Left forelimb (tissue), 1 donor: Measurements from ENCODE around the gene CST1.
"Not testable (repeated sequence)": the region's sequence is repeated elsewhere in the genome, so short reads cannot be mapped to it uniquely, and the experiment has no call there.

Source experiments
- DNase-seq: peaks from one replicate; pipeline ENCODE4 v3.0.0-alpha.2; 2018; ENCODE audit warnings: low spot score

The CST1 gene, protein sequence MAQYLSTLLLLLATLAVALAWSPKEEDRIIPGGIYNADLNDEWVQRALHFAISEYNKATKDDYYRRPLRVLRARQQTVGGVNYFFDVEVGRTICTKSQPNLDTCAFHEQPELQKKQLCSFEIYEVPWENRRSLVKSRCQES

DNA sequence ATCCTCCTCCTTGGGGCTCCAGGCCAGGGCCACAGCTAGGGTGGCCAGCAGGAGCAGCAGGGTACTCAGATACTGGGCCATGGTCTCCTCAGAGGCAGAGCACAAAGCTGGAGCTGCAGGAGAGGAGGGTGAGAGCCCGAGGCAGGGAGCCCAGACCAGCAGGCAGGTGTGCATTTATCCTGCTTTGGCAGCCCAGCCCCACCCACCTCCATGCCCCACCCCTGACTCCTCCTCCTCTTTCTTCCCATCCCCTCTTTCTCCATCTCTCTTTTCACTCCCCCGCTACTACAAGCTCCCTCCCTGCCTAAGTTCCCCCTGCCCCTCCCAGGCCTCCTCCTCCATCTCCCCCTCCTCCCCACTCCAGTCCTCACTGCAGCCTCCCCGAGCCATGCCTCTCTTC lies at the start of gene CST1:
Gene CST1 (minus strand): TSS at position 150 of the 400 bp plus-strand sequence. CDS start 69 bp downstream, at position 81.
- DNase-seq = not testable (repeated sequence)

DNA sequence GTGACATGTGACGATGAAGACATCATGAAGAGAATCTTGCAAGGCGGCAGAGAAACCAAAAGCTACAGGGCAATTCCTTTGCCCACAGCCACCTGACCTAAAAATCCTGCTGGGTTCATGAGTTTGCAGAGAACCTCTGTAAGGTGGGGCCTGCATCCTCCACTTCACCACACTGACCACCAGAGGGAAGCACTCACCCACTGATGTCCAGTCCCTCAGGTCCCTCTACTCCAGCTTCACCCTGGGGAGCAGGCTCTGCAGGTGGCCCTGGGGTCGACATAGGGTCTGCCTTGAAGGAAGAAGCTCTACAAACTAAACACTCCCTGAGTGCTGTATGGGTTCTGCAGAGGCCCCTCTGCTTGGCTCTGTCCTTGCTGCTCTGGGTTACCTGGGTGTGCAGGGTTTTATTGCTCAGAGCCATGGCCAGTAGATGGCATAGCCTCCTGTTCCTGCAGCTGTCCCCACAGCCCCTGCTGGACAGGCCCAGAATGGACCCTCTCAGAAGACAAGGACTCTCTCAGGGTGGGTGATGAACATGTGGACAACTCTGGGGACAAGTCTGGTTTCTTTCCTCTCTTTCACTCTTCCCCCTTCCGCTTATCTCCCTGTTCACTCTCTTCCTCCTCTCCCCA lies 48.6 kb upstream of the CST1 start:
- not testable (repeated sequence) for DNase-seq

DNA sequence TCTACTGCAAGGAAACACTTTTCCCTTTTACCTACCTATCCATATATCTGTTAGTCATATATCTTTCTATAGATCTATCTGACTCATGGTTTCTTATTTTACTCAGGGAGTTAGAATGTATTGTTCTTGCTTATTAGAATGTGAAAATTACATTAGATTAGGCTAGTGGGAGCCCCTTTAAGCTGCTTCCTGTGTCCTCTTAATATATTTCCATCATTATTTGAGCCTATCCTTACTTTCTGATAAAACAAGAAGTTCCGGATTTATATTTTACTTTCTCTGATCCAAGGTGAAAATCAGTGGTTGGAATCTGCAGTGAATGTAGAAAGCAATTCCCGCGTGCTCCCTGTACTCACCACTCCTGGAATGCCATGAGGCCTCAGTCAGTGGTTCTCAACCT lies 44.8 kb upstream of the CST1 start:
- no peak for DNase-seq

DNA sequence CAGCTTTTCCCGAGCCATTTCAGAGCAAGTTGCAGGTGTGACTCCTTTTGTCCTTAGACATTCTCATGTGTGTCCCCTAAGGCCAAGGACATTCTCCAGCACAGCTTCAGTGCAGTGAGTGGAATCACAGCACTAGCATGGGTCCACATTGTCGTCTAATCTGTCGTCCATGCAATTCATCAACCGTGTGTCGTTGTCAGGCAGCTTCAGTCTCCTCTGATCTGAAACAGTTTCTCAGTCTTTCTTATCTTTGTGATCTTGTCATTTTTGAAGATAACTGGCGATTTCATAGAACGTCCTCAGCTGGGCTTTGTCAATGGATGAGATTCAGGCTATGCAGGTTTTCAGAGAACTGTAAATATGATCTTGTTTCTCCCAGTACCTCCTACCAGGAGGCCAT lies 44.1 kb upstream of the CST1 start:
- DNase-seq = no peak

DNA sequence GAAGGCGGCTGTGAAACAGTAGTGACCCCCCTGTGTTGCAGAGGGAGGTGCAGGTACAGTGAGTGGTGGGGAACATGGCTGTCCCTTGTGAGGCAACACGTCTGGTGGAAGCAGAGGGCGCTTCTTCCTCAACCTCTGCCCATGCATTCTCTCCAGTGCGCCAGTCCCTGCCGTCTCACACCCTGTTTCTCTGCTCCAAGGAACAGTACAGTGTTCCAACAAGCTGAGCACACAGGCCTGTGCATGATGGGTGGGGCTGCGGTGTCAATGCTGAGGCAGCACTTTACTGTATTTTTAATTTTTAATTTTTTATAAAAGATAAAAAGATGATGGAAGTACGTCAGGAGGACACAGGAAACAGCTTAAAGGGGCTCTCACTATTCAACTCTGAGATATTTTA lies 43.3 kb upstream of the CST1 start:
- no peak for DNase-seq

DNA sequence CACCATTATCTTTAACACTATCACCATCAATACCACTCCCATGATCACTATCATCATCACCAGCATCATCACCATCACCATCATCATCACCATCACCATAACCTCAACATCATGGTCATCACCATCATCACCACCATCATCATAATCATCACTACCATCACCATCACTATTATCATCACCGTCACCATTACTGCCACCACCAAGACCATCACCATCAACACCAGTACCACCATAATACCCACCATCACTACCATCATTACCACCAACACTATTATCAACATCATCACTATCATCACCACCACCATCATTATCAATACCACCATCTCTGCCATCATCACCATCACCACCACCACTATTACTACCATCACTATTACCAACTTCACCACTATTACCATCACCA lies 32.7 kb upstream of the CST1 start:
- no peak for DNase-seq

DNA sequence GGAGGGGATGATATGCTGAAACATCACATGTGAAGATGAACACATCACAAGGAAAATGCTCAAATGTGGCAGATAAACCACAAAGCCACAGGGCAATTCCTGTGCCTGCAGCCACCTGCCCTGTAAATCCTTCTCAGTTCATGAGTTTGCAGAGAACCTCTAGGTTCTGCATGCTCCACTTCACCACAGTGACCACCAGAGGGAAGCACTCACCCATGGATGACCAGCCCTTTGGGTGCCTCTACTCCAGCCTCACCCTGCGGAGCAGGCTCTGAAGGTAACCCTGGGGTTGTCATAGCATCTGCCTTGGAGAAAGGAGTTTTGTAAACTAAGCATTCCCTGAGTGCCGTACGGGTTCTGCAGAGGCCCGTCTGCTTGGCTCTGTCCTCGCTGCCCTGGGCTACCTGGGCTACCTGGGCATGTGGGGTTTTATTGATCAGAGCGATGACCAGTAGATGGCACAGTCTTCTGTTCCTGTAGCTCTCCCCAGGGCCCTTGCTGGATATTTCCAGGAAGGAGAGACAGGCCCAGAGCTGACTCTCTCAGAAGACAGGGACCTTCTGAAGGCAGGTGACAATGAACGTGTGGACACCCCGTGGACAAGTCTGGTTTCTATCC lies 31.7 kb upstream of the CST1 start:
- DNase-seq = no peak

DNA sequence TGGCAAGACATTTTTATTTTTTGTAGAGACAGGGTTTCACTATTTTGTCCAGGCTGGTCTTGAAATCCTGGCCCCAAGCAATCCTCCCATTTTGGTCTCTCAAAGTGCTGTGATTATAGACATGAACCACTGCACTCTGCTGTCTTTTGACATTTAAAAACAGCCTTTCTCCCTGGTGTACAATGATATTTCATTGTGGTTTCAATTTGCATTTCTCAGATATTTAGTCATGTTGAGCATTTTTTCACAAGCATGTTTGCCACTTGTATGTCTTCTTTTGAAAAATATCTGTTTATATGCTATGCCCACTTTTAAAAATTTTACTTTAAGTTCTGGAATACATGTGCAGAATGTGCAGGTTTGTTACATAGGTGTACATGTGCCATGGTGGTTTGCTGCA lies 27.9 kb upstream of the CST1 start:
- not testable (repeated sequence) for DNase-seq

DNA sequence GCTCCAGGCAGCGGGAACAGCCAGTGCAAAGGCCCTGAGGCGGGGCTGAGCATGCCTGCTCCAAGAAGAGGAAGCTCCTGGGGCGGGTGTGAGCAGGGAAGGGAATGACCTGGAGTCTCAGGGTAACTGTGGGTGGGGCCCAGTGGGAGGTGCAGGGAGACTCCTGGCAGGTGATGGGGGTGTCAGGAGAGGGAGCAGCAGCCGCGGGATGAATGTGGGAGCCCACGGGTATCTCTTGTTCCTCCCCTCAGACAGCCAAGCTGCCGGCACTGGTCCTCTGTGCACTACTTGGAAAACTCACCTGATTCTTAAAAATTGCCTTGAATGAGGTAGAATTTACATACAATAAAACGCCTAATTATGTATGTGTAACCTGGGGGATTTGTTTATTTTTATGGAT lies 26.6 kb upstream of the CST1 start:
- DNase-seq = not testable (repeated sequence)

DNA sequence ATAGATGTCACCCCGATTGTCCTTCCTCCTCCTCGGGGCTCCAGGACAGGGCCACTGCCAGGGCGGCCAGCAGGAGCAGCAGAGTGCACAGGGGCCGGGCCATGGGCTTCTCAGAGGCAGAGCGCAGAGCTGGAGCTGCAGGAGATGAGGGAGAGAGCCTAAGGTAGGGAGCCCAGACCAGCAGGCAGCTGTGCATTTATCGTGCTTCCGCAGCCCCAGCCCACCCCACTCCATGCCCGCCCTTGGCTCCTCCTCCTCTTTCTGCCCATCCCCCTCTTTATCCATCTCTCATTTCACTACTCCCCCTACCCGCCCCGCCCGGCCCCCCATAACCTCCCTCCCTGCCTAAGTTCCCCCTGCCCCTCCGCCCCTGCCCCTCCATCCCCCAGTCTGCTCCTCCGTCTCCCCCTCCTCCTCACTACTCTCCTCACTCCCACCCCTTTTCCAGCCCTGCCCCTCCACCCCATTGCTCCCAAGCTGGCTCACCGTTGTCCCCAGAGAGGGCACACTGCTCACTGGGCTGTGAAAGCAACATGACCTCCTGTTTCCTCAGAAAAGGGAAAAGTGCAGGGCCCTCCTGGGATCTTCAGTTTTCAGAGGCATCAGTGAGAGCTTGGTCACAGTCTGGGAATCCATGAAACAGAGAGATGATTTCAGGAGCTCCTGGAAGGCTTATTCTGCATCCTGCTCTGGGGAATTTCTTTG lies 25.5 kb upstream of the CST1 start:
- DNase-seq = no peak

DNA sequence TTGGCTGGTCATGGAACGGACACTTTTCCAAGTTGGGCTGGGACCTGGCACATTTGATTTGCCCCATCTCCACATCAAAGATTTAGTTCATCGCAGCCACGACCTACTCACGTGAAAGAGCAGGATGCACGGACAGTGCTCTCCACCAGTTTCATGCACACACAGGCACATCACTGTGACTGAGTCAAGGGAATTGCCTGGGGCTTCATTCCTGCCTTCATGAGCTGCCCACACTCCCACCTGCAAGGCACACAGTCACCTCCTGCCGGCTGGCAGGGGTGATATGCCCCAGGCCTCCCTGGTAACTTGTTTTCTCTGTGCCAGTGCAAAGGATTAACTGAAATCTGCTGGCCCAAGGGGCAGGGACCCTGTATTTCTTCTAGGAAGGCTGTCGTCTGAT lies 23.3 kb upstream of the CST1 start:
- no peak for DNase-seq

DNA sequence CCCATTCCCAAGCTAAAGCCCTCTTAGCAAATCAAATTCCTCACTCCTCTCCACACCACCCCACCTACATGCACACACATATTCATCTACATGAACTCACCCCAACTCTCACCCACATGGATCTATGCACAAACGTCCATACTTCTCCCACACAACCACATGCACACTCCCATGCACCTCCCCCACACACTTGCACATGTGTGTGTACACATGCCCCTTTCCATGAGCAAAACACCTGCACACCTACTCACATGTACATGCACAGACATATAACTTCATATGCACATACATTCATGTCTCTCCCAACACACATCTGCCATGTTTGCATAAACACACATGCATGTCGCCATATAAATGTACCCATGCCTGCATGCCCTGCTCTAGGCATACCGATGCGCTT lies 22.8 kb upstream of the CST1 start:
- DNase-seq = no peak

DNA sequence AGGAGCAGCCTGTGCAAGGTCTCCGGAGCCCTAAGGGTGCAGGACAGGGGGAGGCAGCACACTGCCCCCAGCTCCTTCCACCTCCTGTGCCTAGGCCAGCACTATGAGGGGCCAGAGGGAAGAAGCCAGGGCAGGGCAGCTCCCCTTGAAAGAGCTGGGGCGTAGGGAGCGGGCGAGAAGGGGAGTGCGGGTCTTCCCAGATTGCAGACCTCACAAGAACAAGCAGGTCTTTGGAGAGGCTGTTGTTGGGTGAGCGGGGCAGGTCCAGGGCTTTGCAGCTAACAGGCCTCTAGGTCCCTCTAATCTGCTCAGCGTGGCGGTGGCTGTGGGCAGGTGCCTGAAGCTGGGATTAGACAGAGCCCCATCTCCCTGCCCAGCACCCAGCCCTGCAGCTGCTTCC lies 22.4 kb upstream of the CST1 start:
- no peak for DNase-seq

DNA sequence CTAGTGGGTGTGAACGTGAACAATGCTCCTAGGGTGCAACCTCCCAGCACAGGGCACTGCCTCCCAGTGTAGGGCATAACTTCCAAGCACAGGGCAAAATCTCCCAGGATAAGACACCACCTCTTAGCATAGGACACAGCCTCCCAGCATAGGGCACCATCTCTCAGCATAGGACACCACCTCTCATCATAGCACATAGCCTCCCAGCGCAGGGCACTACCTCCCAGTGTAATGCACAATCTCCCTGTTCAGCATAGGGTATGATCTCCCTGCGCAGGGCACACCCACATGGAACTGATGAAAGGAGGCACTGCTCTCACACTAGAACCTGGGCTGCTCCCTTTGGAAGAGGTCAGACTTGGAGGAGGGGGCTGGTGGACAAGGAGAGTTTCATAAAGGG lies 21.3 kb upstream of the CST1 start:
- no peak for DNase-seq

DNA sequence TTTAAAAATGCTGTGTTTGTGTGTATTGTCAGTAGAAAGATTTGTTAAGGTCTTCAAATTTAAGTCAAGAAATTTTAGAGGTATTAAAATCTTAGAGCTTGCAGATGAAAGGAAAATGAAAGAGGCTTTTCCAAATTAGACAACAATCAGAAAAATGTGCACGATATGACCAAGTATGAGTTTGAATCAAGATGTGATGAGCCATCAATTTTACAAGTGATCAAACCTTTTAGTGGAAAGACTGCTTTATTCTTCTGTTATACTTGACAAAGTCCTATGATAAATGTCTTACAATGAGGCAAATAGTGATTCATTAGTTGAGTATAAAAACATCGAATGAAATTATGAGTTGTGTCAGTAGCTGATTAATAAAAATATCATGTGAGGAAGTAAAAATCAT lies 19.6 kb upstream of the CST1 start:
- no peak for DNase-seq

DNA sequence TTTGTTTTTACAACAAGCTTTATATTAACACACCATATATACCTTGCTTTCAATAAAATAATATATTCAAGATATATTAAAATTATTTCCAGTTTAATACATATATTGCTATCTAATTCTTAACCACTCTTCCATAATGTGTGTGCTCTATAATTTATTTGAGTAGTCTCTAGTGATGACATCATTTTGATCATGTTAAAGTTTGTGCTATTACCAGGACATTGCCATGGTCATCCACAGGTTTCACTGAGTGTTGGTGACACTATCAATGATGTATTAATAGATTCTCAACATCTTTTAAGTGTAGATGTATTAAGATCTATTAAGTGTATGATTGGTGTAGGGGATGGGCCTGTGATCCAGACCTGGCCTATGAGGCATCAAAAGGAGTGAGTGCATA lies 17.8 kb upstream of the CST1 start:
- DNase-seq = not testable (repeated sequence)

DNA sequence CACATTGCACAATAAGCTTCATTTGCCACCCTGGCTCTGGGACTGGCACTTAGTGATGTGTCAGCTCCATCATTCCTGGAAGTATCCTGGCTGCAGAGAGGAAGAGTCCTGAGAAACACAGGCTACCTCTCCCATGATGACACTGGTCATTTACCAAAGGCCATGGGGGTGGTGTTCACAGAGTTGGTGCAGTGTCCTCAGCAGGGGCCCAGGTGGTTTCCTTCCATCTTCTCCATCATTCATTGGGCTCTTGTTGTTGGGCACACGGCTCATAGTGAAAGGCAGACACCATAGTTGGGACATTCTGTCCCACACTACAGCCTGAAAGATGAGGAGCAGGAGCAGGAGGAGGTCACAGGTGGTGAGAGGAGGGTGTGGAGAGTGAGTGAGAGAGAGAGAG lies 15.8 kb upstream of the CST1 start:
- no peak for DNase-seq

DNA sequence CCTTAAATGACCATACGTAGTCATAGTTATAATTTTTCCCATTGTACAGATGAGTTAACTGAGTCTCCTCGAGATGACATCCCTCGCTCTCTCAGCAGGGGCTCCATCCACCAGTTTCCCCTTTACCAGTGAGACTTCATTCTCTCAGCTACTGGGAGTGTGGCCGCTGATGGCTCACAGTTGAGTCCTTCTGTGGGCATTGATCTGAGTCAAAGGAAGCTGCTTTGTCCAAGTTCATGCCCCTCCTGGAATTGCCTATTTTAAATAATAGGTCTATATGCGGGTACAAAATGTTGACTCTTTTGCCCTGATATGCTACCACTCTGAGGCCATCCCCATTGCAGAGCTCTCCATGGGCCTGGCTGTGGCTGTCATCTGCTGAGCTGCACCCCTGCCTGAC lies 14.8 kb upstream of the CST1 start:
- no peak for DNase-seq

DNA sequence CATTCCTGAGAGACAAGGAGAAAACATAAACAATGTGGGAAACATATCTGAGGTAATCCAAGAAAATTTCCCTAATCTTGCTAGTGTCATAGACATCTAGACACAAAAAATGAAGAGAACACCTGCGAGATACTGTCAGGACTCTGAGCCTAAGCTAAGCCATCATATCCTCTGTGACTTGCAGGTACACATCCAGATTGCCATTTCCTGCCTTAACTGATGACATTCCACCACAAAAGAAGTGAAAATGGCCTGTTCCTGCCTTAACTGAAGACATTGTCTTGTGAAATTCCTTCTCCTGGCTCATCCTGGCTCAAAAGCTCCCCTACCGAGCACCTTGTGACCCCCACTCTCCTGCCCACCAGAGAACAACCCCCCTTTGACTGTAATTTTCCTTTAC lies 13.9 kb upstream of the CST1 start:
- DNase-seq = not testable (repeated sequence)

DNA sequence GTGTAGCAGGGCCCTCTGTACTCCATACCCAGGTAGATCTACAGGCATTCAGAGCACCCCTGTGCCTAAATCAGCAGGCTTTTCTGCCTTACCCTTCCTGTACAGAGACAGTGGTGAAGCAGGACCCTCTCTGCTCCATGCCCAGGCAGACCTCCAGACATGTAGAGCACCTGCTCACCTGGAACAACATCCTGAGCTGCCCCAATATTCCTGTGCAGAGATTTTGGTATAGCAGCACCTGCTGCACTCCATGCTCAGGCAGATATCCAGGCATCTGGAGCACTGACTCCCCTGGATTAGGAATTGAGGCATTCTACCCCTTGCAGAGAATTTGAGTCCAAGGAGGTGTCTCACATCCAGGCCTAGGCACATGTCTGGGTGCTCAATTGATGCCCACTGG lies 12.6 kb upstream of the CST1 start:
- no peak for DNase-seq

DNA sequence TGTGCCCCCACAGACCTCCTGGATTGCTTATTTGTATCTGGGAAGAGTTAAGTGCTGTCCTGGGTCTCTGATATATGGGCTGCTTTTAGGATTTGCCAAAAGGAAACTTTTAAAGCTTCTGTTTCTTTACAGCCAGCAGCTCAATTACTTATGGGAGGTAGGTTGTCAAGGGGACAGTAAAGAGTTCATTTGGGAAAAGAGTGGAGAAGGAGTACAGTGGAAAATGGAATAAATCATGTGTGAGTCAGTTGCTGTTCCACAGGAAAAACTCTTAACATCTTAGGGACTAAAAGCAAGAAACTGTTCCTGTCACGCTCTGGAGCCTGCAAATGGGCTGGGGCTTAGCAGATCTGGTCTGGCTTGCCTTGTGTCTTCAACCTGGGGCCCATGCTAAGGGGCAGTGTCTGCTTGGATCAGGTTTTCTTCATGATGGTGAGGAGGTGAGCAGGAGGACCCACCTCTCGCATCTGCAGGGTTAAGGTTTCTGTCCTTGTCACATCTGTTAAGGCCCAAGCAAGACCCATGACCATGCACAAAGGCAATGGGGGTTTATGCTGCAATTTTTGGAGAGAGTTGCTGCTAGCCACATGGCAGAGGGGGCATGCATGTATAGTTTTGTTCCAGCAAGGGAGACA lies 8.7 kb upstream of the CST1 start:
- no peak for DNase-seq

DNA sequence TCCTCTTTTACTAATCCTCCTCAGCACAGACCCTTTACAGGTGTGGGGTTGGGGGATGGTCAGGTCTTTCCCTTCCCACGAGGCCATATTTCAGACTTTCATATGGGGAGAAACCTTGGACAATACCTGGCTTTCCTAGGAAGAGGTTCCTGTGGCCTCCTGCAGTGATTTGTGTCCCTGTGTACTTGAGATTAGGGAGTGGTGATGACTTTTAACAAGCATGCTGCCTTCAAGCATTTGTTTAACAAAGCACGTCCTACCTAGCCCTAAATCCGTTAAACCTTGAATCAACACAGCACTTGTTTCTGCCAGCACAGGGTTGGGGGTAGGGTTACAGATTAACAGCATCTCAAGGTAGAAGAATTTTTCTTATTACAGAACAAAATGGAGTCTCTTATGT lies 6.1 kb upstream of the CST1 start:
- DNase-seq = not testable (repeated sequence)

DNA sequence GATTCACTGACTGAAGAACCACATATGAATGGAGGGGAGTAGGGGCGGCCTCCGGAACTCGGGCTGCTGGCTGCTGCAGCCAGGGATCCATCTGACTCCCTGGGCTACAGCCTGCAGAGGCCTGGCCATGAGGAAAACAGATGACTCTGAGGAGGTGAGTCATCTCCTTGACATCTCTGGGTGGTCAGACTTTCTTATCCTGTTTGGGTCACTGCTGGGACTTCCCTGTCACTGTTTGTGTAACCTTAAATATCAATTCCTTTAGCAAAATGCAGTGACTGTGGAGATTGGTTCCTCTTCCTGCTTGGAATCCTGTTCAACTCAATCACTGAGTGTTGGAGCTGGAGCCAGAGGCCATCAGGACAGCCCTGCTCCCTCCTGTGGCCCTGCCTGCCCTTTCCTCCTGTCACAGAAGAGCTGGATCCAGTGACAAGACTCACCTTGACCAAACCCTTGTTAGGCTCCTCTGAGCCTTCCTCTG lies 4.4 kb upstream of the CST1 start:
- DNase-seq = not testable (repeated sequence)
